GM23248 (cell line): Measurements from ENCODE around the gene CASP1.

ENCODE experiments used
- EZH2 ChIP-seq: fragments of 200-600 bp; sonication (generic); IDR thresholded peaks from 2 replicates; pipeline ENCODE4 v1.6.1; 2018; ENCODE audit warnings: antibody characterized with exemption, mild to moderate bottlenecking; ENCODE audit not compliant: insufficient read depth, poor library complexity, severe bottlenecking
- EZH2phosphoT487 ChIP-seq: fragments of 200-600 bp; sonication (generic); IDR thresholded peaks from 2 replicates; pipeline ENCODE4 v1.6.1; 2018; ENCODE audit warnings: antibody characterized with exemption, moderate library complexity, mild to moderate bottlenecking, low read depth; ENCODE audit not compliant: insufficient read depth

DNA sequence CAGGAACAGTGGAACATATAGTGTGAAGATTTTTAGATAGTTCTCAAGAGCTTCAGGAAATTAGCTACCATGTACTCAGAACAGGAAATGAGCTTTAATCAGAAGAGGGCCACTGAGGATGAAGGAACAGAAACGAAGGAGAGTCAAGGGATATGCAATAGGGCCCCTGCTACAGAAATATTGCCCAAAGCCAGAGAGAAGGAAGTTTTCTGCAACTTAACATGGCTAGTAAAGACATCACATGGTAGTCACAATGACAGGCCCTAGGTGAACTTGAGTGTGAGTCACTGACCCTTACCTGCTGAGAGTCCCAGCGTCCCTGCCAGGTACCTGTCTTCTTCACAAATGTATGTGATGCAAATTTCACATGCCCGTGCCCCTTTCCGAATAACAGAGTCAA is 35.4 kb upstream of the CASP1 start:
- TF ChIP-seq EZH2 (no peak), EZH2phosphoT487 (no peak)
